ENCODE results near the gene ANKHD1. TPM values are rescaled to one million over a fixed set of nuclear protein-coding genes. Genes with fewer than 3 reads are reported as not detected.

The ANKHD1 gene
- polyA plus RNA-seq, 1 donor from 2014 or later, result 61.8 TPM

DNA sequence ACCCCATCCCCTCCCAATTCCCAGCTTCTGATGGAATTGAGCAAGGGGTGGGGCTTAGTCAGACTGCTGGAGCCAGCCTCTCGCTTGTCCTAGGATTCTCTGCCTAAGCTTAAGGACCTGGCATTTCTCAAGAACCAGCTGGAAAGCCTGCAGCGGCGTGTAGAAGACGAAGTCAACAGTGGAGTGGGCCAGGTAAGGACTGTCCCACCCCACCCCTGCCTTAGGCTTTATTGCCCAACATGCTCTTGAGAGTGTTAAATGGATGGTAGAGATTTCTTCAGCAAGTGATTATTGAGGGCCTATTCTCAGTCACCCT lies 164.1 kb downstream of the ANKHD1 start:
- TF ChIP-seq RAD21 (conservative IDR thresholded peaks at IDR 0.05), result no peak
- TF ChIP-seq, protein P1, sequence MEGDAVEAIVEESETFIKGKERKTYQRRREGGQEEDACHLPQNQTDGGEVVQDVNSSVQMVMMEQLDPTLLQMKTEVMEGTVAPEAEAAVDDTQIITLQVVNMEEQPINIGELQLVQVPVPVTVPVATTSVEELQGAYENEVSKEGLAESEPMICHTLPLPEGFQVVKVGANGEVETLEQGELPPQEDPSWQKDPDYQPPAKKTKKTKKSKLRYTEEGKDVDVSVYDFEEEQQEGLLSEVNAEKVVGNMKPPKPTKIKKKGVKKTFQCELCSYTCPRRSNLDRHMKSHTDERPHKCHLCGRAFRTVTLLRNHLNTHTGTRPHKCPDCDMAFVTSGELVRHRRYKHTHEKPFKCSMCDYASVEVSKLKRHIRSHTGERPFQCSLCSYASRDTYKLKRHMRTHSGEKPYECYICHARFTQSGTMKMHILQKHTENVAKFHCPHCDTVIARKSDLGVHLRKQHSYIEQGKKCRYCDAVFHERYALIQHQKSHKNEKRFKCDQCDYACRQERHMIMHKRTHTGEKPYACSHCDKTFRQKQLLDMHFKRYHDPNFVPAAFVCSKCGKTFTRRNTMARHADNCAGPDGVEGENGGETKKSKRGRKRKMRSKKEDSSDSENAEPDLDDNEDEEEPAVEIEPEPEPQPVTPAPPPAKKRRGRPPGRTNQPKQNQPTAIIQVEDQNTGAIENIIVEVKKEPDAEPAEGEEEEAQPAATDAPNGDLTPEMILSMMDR (IDR thresholded peaks at IDR 0.05; ENCODE audit: poor library complexity, severe bottlenecking), result no peak
- no peak for TF ChIP-seq EZH2 (IDR thresholded peaks at IDR 0.05; ENCODE audit: borderline replicate concordance, insufficient read depth, low read length, poor library complexity, severe bottlenecking)
- no peak for TF ChIP-seq MXI1 (conservative IDR thresholded peaks at IDR 0.05; ENCODE audit: poor library complexity, severe bottlenecking)
- TF ChIP-seq, protein P2, sequence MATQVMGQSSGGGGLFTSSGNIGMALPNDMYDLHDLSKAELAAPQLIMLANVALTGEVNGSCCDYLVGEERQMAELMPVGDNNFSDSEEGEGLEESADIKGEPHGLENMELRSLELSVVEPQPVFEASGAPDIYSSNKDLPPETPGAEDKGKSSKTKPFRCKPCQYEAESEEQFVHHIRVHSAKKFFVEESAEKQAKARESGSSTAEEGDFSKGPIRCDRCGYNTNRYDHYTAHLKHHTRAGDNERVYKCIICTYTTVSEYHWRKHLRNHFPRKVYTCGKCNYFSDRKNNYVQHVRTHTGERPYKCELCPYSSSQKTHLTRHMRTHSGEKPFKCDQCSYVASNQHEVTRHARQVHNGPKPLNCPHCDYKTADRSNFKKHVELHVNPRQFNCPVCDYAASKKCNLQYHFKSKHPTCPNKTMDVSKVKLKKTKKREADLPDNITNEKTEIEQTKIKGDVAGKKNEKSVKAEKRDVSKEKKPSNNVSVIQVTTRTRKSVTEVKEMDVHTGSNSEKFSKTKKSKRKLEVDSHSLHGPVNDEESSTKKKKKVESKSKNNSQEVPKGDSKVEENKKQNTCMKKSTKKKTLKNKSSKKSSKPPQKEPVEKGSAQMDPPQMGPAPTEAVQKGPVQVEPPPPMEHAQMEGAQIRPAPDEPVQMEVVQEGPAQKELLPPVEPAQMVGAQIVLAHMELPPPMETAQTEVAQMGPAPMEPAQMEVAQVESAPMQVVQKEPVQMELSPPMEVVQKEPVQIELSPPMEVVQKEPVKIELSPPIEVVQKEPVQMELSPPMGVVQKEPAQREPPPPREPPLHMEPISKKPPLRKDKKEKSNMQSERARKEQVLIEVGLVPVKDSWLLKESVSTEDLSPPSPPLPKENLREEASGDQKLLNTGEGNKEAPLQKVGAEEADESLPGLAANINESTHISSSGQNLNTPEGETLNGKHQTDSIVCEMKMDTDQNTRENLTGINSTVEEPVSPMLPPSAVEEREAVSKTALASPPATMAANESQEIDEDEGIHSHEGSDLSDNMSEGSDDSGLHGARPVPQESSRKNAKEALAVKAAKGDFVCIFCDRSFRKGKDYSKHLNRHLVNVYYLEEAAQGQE (IDR thresholded peaks at IDR 0.05; ENCODE audit: borderline replicate concordance), result no peak
- no peak for TF ChIP-seq POLR2AphosphoS5 (IDR thresholded peaks at IDR 0.05)
- H3K27ac ChIP-seq (ENCODE audit: low read length), result no peak overlapping the region

DNA sequence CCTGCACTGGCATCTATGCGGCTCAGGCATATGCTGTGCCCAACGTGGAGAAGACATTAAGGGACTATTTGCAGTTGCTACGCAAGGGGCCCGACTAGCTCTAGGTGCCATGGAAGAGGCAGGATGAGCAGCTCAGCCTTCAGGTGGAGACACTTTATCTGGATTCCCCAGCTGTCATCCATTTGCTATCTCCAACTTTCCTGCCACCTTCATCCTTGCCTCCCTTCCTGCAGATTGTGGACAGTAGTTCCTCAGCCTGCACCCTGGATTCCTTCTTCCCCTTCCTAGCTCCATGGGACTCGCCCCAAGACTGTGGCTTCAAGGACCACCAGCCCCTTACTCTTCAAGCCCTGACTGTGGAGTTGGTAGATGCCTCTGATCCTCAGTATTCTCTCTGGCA lies 165.0 kb downstream of the ANKHD1 start:
- no peaks in the 10 kb centered on the region for H3K9me2 ChIP-seq (ENCODE audit: insufficient read depth, low read length)
- peaks cover 14% of the 10 kb centered on the region for H3K79me2 ChIP-seq (replicated peaks; ENCODE audit: insufficient read depth, low read length)
- H3K36me3 ChIP-seq (ENCODE audit: insufficient read depth, low read length), result no peaks in the 10 kb centered on the region
- no peak overlapping the region for H2AFZ ChIP-seq (ENCODE audit: low read depth, low read length)
- no peak overlapping the region for H3K4me2 ChIP-seq (ENCODE audit: low read length)
- H3K27me3 ChIP-seq (ENCODE audit: insufficient read depth, low read depth, low read length), result no peaks in the 10 kb centered on the region
- H4K20me1 ChIP-seq (ENCODE audit: insufficient read depth), result no peaks in the 10 kb centered on the region
- H3K9ac ChIP-seq (ENCODE audit: low read length), result no peak overlapping the region
- no peak for TF ChIP-seq EZH2 (IDR thresholded peaks at IDR 0.05; ENCODE audit: borderline replicate concordance, insufficient read depth, low read length, poor library complexity, severe bottlenecking)
- TF ChIP-seq RAD21 (conservative IDR thresholded peaks at IDR 0.05), result no peak
- TF ChIP-seq, protein P2 (IDR thresholded peaks at IDR 0.05; ENCODE audit: borderline replicate concordance), result no peak
- TF ChIP-seq MXI1 (conservative IDR thresholded peaks at IDR 0.05; ENCODE audit: poor library complexity, severe bottlenecking), result no peak
- TF ChIP-seq, protein P1 (IDR thresholded peaks at IDR 0.05; ENCODE audit: poor library complexity, severe bottlenecking), result no peak
- no peak for TF ChIP-seq POLR2AphosphoS5 (IDR thresholded peaks at IDR 0.05)
- no peak for TF ChIP-seq SMC3 (conservative IDR thresholded peaks at IDR 0.05; ENCODE audit: poor library complexity)
- no peak for TF ChIP-seq EP300 (conservative IDR thresholded peaks at IDR 0.05; ENCODE audit: poor library complexity, severe bottlenecking)
- TF ChIP-seq TAF1 (IDR thresholded peaks at IDR 0.05; ENCODE audit: low read depth), result no peak
- H3K4me3 ChIP-seq (ENCODE audit: low read length), result no peak overlapping the region
- H3F3A ChIP-seq (ENCODE audit: insufficient read depth, low read length, poor library complexity, severe bottlenecking), result no peaks in the 10 kb centered on the region
- H3K9me3 ChIP-seq (ENCODE audit: low read length), result no peaks in the 10 kb centered on the region
- H3K27ac ChIP-seq (ENCODE audit: low read length), result no peak overlapping the region

More for the DNA sequence above, 164.1 kb downstream of the ANKHD1 start:
- Histone ChIP-seq H3K27me3 (ENCODE audit: insufficient read depth, low read depth, low read length) (no peaks in the 10 kb centered on the region), H4K20me1 (ENCODE audit: insufficient read depth) (no peaks in the 10 kb centered on the region), H3K4me3 (ENCODE audit: low read length) (peak overlapping the region; percentile 99), H3K36me3 (ENCODE audit: insufficient read depth, low read length) (no peaks in the 10 kb centered on the region), H3K9me3 (ENCODE audit: low read length) (no peaks in the 10 kb centered on the region), H3K9me2 (ENCODE audit: insufficient read depth, low read length) (no peaks in the 10 kb centered on the region), H3K9ac (ENCODE audit: low read length) (peak overlapping the region; percentile 98), H3K79me2 (replicated peaks; ENCODE audit: insufficient read depth, low read length) (peaks cover 14% of the 10 kb centered on the region), H3K4me2 (ENCODE audit: low read length) (peak overlapping the region; percentile 82), H2AFZ (ENCODE audit: low read depth, low read length) (no peak overlapping the region), H3F3A (ENCODE audit: insufficient read depth, low read length, poor library complexity, severe bottlenecking) (no peaks in the 10 kb centered on the region)
